ENCODE results near the gene STARD5. TPM values are rescaled to one million over a fixed set of nuclear protein-coding genes. Genes with fewer than 3 reads are reported as not detected.
A peak's percentile ranks its signal among the peaks of the same experiment; 100 is the strongest.

Gene STARD5
- total and polyA plus RNA-seq, 4 donors = 1.1 to 47.0 (median 35.7) TPM

DNA sequence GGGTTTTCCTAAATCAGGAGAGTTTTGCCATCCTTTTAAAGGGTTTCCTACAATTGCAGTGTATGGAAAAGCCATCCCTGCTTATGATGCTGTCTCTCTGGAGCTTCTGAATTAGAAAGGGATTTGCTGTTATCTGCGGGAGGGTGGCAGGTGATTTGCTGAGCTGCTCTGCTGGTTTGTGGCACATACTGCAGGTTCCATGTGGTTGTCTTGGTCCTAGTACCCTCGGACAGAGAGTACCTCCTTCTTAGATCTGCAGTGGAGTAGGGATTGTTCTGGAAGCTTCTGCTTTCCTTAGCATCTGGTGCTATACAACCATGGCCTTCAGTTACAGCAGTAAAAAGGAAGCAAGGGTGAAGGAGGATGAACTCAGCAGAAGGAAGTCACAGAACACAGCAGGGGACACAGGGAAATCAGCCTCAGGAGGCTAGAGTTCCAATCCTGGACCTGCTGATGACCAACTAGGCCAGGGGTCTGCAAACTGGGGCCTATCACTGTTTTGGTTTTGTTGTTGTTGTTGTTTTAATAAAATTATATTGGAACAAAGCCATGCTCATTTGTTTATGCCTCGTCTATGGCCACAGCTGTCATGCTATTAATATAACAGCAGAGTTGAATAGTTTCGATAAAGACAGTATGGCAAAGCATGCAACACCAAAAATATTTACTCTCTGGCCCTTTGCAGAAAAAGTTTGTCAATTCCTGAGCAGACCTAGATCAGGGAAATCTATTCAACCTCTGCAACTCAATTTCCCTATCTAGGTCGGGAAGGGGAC, 39.5 kb downstream of the STARD5 start:
- 67% methylated on average over 5 of the region's 5 CpGs for WGBS
- Histone ChIP-seq H3K27ac (ENCODE audit: low read depth in 1 of 2, low read length in 2 of 2) (no peak overlapping the region), H3K27me3 (ENCODE audit: control insufficient read depth in 4 of 4, insufficient read depth in 4 of 4, low read length in 3 of 4) (no peaks in the 10 kb centered on the region), H3K4me3 (ENCODE audit: low read depth in 1 of 3, low read length in 3 of 3) (no peak overlapping the region), H3K9me3 (ENCODE audit: control insufficient read depth in 4 of 4, low read length in 3 of 4) (no peaks in the 10 kb centered on the region), H3K4me1 (ENCODE audit: control insufficient read depth in 4 of 4, insufficient read depth in 4 of 4, low read length in 3 of 4) (peaks cover 2 to 11% (median 3%) of the 10 kb centered on the region in 4 donors), H3K36me3 (ENCODE audit: control insufficient read depth in 4 of 4, insufficient read depth in 3 of 4, low read depth in 1 of 4, low read length in 3 of 4) (no peaks in the 10 kb centered on the region), H3K9ac (ENCODE audit: low read depth in 1 of 2, low read length in 2 of 2) (no peak overlapping the region)
- no peak for DNase-seq (ENCODE audit: low spot score)
- TF ChIP-seq RXRA (IDR thresholded peaks at IDR 0.05) (no peak), FOXA2 (IDR thresholded peaks at IDR 0.05) (no peak), EGR1 (IDR thresholded peaks at IDR 0.05; ENCODE audit: low read depth in 2 of 2) (no peak), JUND (IDR thresholded peaks at IDR 0.05) (no peak)
- TF ChIP-seq, protein P1, sequence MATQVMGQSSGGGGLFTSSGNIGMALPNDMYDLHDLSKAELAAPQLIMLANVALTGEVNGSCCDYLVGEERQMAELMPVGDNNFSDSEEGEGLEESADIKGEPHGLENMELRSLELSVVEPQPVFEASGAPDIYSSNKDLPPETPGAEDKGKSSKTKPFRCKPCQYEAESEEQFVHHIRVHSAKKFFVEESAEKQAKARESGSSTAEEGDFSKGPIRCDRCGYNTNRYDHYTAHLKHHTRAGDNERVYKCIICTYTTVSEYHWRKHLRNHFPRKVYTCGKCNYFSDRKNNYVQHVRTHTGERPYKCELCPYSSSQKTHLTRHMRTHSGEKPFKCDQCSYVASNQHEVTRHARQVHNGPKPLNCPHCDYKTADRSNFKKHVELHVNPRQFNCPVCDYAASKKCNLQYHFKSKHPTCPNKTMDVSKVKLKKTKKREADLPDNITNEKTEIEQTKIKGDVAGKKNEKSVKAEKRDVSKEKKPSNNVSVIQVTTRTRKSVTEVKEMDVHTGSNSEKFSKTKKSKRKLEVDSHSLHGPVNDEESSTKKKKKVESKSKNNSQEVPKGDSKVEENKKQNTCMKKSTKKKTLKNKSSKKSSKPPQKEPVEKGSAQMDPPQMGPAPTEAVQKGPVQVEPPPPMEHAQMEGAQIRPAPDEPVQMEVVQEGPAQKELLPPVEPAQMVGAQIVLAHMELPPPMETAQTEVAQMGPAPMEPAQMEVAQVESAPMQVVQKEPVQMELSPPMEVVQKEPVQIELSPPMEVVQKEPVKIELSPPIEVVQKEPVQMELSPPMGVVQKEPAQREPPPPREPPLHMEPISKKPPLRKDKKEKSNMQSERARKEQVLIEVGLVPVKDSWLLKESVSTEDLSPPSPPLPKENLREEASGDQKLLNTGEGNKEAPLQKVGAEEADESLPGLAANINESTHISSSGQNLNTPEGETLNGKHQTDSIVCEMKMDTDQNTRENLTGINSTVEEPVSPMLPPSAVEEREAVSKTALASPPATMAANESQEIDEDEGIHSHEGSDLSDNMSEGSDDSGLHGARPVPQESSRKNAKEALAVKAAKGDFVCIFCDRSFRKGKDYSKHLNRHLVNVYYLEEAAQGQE (IDR thresholded peaks at IDR 0.05) = peak; percentile 50

DNA sequence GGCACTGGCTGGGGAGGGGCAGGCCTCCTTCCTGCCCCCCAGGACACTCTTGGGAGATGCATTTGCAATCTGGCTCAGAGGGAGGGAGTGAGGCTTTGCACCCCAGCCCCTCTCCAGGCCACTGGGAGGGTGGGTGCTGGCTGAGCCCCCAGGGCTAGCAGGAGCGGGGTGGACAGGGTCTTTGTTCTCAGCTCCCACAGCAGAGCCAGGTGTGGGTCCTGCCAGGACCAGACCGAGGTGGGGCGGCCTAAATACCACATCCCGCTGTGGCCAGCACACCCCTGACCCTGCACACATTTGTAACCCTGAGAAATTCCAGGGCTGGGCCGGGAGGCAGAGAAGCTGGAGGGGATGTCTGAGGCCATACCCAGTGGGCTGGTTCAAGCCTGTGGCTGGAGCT, 41.0 kb downstream of the STARD5 start:
- no peaks in the 10 kb centered on the region for H3K9me3 ChIP-seq (ENCODE audit: control insufficient read depth in 4 of 4, low read length in 3 of 4)
- TF ChIP-seq NR2F2 (IDR thresholded peaks at IDR 0.05) = no peak
- TF ChIP-seq HNF4A (conservative IDR thresholded peaks at IDR 0.05) = no peak
- TF ChIP-seq, protein P2, sequence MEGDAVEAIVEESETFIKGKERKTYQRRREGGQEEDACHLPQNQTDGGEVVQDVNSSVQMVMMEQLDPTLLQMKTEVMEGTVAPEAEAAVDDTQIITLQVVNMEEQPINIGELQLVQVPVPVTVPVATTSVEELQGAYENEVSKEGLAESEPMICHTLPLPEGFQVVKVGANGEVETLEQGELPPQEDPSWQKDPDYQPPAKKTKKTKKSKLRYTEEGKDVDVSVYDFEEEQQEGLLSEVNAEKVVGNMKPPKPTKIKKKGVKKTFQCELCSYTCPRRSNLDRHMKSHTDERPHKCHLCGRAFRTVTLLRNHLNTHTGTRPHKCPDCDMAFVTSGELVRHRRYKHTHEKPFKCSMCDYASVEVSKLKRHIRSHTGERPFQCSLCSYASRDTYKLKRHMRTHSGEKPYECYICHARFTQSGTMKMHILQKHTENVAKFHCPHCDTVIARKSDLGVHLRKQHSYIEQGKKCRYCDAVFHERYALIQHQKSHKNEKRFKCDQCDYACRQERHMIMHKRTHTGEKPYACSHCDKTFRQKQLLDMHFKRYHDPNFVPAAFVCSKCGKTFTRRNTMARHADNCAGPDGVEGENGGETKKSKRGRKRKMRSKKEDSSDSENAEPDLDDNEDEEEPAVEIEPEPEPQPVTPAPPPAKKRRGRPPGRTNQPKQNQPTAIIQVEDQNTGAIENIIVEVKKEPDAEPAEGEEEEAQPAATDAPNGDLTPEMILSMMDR (IDR thresholded peaks at IDR 0.05; ENCODE audit: low read depth, low read length, missing input control) = no peak
- TF ChIP-seq RAD21 (IDR thresholded peaks at IDR 0.05) = no peak
- no peak for TF ChIP-seq EGR1 (IDR thresholded peaks at IDR 0.05; ENCODE audit: low read depth in 2 of 2)
- TF ChIP-seq HNF4G (IDR thresholded peaks at IDR 0.05) = no peak
- TF ChIP-seq, protein P3, sequence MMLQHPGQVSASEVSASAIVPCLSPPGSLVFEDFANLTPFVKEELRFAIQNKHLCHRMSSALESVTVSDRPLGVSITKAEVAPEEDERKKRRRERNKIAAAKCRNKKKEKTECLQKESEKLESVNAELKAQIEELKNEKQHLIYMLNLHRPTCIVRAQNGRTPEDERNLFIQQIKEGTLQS (IDR thresholded peaks at IDR 0.05) = no peak
- no peak for TF ChIP-seq RXRA (IDR thresholded peaks at IDR 0.05)
- no peak overlapping the region for H3K27ac ChIP-seq (ENCODE audit: low read depth in 1 of 2, low read length in 2 of 2)
- H3K9ac ChIP-seq (ENCODE audit: low read depth in 1 of 2, low read length in 2 of 2) = no peak overlapping the region
- H3K4me3 ChIP-seq (ENCODE audit: low read depth in 1 of 3, low read length in 3 of 3) = no peak overlapping the region
- H3K36me3 ChIP-seq (ENCODE audit: control insufficient read depth in 4 of 4, insufficient read depth in 3 of 4, low read depth in 1 of 4, low read length in 3 of 4) = no peaks in the 10 kb centered on the region
- 98% methylated on average over 5 of the region's 5 CpGs for WGBS
- H3K27me3 ChIP-seq (ENCODE audit: control insufficient read depth in 4 of 4, insufficient read depth in 4 of 4, low read length in 3 of 4) = no peaks in the 10 kb centered on the region
- DNase-seq (ENCODE audit: low spot score) = no peak
- peaks cover 7 to 22% (median 12%) of the 10 kb centered on the region in 4 donors for H3K4me1 ChIP-seq (ENCODE audit: control insufficient read depth in 4 of 4, insufficient read depth in 4 of 4, low read length in 3 of 4)

DNA sequence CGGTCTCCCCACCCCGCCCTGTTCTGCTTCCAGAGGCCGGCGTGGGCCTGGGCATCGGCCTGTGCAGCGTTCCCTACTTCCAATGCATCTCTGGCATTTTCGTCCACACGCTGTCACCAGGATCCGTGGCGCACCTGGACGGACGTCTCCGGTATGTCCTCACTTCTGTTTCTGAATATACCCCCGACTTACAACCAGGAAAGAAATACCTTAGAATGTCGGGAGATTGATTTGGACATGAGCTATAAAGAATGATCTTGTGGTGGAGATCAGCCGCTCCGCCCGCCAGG, 41.4 kb downstream of the STARD5 start:
- no peak for DNase-seq (ENCODE audit: low spot score)
- Histone ChIP-seq H3K27me3 (ENCODE audit: control insufficient read depth in 4 of 4, insufficient read depth in 4 of 4, low read length in 3 of 4) (no peaks in the 10 kb centered on the region), H3K27ac (ENCODE audit: low read depth in 1 of 2, low read length in 2 of 2) (no peak overlapping the region), H3K9ac (ENCODE audit: low read depth in 1 of 2, low read length in 2 of 2) (no peak overlapping the region), H3K4me3 (ENCODE audit: low read depth in 1 of 3, low read length in 3 of 3) (no peak overlapping the region), H3K9me3 (ENCODE audit: control insufficient read depth in 4 of 4, low read length in 3 of 4) (no peaks in the 10 kb centered on the region), H3K4me1 (ENCODE audit: control insufficient read depth in 4 of 4, insufficient read depth in 4 of 4, low read length in 3 of 4) (peaks cover 7 to 22% (median 12%) of the 10 kb centered on the region in 4 donors), H3K36me3 (ENCODE audit: control insufficient read depth in 4 of 4, insufficient read depth in 3 of 4, low read depth in 1 of 4, low read length in 3 of 4) (no peaks in the 10 kb centered on the region)
- WGBS = 98% methylated on average over 18 of the region's 18 CpGs
- no peak for TF ChIP-seq HNF4A (conservative IDR thresholded peaks at IDR 0.05)
- TF ChIP-seq, protein P2 (IDR thresholded peaks at IDR 0.05; ENCODE audit: low read depth, low read length, missing input control) = no peak
- TF ChIP-seq, protein P3 (IDR thresholded peaks at IDR 0.05) = no peak
- TF ChIP-seq, protein P4, sequence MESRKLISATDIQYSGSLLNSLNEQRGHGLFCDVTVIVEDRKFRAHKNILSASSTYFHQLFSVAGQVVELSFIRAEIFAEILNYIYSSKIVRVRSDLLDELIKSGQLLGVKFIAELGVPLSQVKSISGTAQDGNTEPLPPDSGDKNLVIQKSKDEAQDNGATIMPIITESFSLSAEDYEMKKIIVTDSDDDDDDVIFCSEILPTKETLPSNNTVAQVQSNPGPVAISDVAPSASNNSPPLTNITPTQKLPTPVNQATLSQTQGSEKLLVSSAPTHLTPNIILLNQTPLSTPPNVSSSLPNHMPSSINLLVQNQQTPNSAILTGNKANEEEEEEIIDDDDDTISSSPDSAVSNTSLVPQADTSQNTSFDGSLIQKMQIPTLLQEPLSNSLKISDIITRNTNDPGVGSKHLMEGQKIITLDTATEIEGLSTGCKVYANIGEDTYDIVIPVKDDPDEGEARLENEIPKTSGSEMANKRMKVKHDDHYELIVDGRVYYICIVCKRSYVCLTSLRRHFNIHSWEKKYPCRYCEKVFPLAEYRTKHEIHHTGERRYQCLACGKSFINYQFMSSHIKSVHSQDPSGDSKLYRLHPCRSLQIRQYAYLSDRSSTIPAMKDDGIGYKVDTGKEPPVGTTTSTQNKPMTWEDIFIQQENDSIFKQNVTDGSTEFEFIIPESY (IDR thresholded peaks at IDR 0.05) = no peak
